Uterus (tissue), 2 donors: ENCODE data around the gene TAS2R41.

Source experiments
- POLR2A ChIP-seq, 2 donors: fragments of 450-650 bp; IDR thresholded peaks; one replicate each; pipeline ENCODE4 v1.6.1; 2016; ENCODE audit warnings: antibody characterized with exemption in 2 of 2, mild to moderate bottlenecking in 1 of 2, moderate library complexity in 1 of 2
- TF ChIP-seq, protein P1 (sequence below), 4 experiments: fragments of 200-600 bp in 2 of 4; fragments of 450-650 bp in 2 of 4; sonication (generic) in 2 of 4; IDR thresholded peaks; one replicate each; pipeline ENCODE4 v1.5.1; 2016 to 2019; ENCODE audit warnings: antibody characterized with exemption in 4 of 4, mild to moderate bottlenecking in 2 of 4, moderate library complexity in 1 of 4

DNA sequence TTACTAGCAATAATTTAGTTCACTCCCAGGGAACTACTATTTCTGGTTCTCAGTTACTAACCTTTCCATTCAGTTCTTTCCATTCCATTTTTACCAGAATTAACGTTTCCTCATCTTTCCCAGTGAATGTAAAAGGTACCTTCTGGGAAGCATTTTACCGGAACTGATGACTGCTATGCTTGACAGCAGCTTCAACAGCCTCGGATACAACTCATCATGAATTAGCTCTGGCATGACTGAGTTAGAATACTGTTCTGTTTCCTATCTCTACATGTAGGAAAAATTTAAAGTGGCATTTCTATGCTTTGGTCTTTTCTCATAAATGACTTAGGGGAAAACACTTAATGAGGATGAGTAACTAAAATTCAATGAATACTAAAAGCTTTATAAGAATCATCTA is 18.6 kb downstream of the TAS2R41 start:
- TF ChIP-seq, protein P1, sequence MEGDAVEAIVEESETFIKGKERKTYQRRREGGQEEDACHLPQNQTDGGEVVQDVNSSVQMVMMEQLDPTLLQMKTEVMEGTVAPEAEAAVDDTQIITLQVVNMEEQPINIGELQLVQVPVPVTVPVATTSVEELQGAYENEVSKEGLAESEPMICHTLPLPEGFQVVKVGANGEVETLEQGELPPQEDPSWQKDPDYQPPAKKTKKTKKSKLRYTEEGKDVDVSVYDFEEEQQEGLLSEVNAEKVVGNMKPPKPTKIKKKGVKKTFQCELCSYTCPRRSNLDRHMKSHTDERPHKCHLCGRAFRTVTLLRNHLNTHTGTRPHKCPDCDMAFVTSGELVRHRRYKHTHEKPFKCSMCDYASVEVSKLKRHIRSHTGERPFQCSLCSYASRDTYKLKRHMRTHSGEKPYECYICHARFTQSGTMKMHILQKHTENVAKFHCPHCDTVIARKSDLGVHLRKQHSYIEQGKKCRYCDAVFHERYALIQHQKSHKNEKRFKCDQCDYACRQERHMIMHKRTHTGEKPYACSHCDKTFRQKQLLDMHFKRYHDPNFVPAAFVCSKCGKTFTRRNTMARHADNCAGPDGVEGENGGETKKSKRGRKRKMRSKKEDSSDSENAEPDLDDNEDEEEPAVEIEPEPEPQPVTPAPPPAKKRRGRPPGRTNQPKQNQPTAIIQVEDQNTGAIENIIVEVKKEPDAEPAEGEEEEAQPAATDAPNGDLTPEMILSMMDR (IDR thresholded peaks at IDR 0.05): no peak
- TF ChIP-seq POLR2A (IDR thresholded peaks at IDR 0.05): no peak
